ENCODE measurements around the gene SHPK.

DNA sequence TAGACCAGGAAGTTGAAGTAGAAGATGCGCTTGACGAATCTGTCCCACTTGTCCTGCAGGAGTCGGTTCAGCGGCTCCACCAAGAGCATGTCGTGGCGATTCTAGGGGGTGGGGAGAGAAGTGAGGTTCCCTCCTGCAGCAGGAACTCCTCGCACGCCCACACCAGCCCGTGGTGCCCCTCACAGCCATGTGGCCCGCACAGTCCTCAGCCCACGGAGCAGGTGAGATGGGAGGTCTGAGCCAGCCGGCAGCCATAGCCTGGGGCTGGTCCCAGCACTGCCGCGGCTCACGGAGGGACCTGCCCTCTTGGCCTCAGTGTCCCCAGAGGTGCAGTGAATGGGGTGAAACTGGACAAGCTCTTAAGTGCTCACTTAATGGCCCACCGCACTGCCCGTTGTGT, 50.2 kb downstream of the SHPK start:
- TF ChIP-seq POLR2A (IDR thresholded peaks at IDR 0.05) (no peak), CTCF (IDR thresholded peaks at IDR 0.05) (no peak)

Measured in adrenal gland (tissue), 5 donors.